HepG2 (cell line): Measurements from ENCODE around the gene SPIN1. TPM values are rescaled to one million over a fixed set of nuclear protein-coding genes. Genes with fewer than 3 reads are reported as not detected.
A peak's percentile ranks its signal among the peaks of the same experiment; 100 is the strongest.

Source experiments
- DRAP1 ChIP-seq: IDR thresholded peaks from 2 replicates; pipeline ENCODE4 v1.6.1; 2016; ENCODE audit warnings: missing genetic modification reagents, missing compliant biosample characterization
- GMEB1 ChIP-seq: sonication (generic); formaldehyde crosslinking; IDR thresholded peaks from 2 replicates; pipeline ENCODE4 v1.5.1; 2020; ENCODE audit warnings: missing genetic modification reagents, mild to moderate bottlenecking, borderline replicate concordance
- JUND ChIP-seq: sonication (generic); formaldehyde crosslinking; IDR thresholded peaks from 2 replicates; pipeline ENCODE4 v1.8.0; 2022; ENCODE audit warnings: mild to moderate bottlenecking, missing genetic modification reagents
- KDM2A ChIP-seq: sonication (generic); formaldehyde crosslinking; IDR thresholded peaks from 2 replicates; pipeline ENCODE4 v1.4.0; 2020; ENCODE audit warnings: low read depth, missing genetic modification reagents, borderline replicate concordance
- MXD3 ChIP-seq: IDR thresholded peaks from 2 replicates; pipeline ENCODE4 v1.6.1; 2016; ENCODE audit warnings: mild to moderate bottlenecking, missing biosample characterization, missing genetic modification reagents
- NFATC3 ChIP-seq: sonication (generic); formaldehyde crosslinking; IDR thresholded peaks from 2 replicates; pipeline ENCODE4 v1.5.1; 2020; ENCODE audit warnings: mild to moderate bottlenecking, missing genetic modification reagents
- NPAS2 ChIP-seq: sonication (generic); formaldehyde crosslinking; IDR thresholded peaks from 2 replicates; pipeline ENCODE4 v1.8.0; 2022; ENCODE audit warnings: mild to moderate bottlenecking, missing genetic modification reagents, borderline replicate concordance
- NR2F6 ChIP-seq, 2 experiments: IDR thresholded peaks; 2 replicates each; pipeline ENCODE4 v1.6.1; 2016; ENCODE audit warnings: antibody characterized with exemption in 1 of 2, mild to moderate bottlenecking in 1 of 2
- SALL1 ChIP-seq: sonication (generic); formaldehyde crosslinking; IDR thresholded peaks from 2 replicates; pipeline ENCODE4 v1.8.0; 2022; ENCODE audit warnings: mild to moderate bottlenecking, missing genetic modification reagents
- SIX1 ChIP-seq: sonication (generic); formaldehyde crosslinking; IDR thresholded peaks from 2 replicates; pipeline ENCODE4 v1.4.0; 2020; ENCODE audit warnings: missing genetic modification reagents, borderline replicate concordance
- SOX6 ChIP-seq, 2 experiments: fragments of 450-650 bp in 1 of 2; sonication (generic) in 1 of 2; formaldehyde crosslinking in 1 of 2; IDR thresholded peaks; 2 replicates each; pipeline versions ENCODE4 v1.4.0 to v1.6.1; 2017 to 2020; ENCODE audit warnings: antibody characterized with exemption in 1 of 2, mild to moderate bottlenecking in 1 of 2, missing genetic modification reagents in 1 of 2
- SP2 ChIP-seq: sonication (generic); formaldehyde crosslinking; IDR thresholded peaks from 2 replicates; pipeline ENCODE4 v1.5.1; 2020; ENCODE audit warnings: mild to moderate bottlenecking, missing genetic modification reagents
- ZNF142 ChIP-seq: sonication (generic); formaldehyde crosslinking; IDR thresholded peaks from 2 replicates; pipeline ENCODE4 v1.4.0; 2020; ENCODE audit warnings: missing genetic modification reagents
- ZNF281 ChIP-seq: sonication (generic); formaldehyde crosslinking; IDR thresholded peaks from 2 replicates; pipeline ENCODE4 v1.4.0; 2020; ENCODE audit warnings: missing genetic modification reagents, borderline replicate concordance
- ZNF468 ChIP-seq: sonication (generic); formaldehyde crosslinking; IDR thresholded peaks from 2 replicates; pipeline ENCODE4 v1.8.0; 2022; ENCODE audit warnings: mild to moderate bottlenecking, moderate library complexity, missing genetic modification reagents
- ZNF546 ChIP-seq: sonication (generic); formaldehyde crosslinking; conservative IDR thresholded peaks from 2 replicates; pipeline ENCODE4 v1.8.1; 2023; ENCODE audit warnings: mild to moderate bottlenecking, missing genetic modification reagents
- ZNF891 ChIP-seq: sonication (generic); formaldehyde crosslinking; IDR thresholded peaks from 2 replicates; pipeline ENCODE4 v1.5.0; 2020; ENCODE audit warnings: mild to moderate bottlenecking, missing genetic modification reagents
- ZSCAN21 ChIP-seq: sonication (generic); formaldehyde crosslinking; IDR thresholded peaks from 2 replicates; pipeline ENCODE4 v1.8.0; 2022; ENCODE audit warnings: mild to moderate bottlenecking, missing genetic modification reagents, moderate library complexity, borderline replicate concordance
- polyA plus RNA-seq, 8 experiments: library from polyadenylated mRNA; depleted of rRNA in 3 of 8; stranded (reverse) in 7 of 8; unstranded in 1 of 8; fragments of >200 nt; fragmentation: Illumina TruSeq in 4 of 8; extraction: Trizol in 4 of 8; gene quantifications; 2 replicates each; pipeline versions ENCODE4 v1.2.1 to v1.2.3, GENCODE V29; 2011 to 2016; ENCODE audit warnings: low read depth in 4 of 8, missing spikeins in 1 of 8, mixed read lengths in 1 of 8; ENCODE audit not compliant: insufficient read depth in 1 of 8
- total RNA-seq, 5 experiments: library from RNA; depleted of rRNA; stranded (reverse); fragments of >200 nt; fragmentation: Illumina TruSeq; extraction: Trizol; gene quantifications; 2 replicates each; pipeline ENCODE4 v1.2.3, GENCODE V29; 2016; ENCODE audit warnings: low read depth in 1 of 5

SPIN1 gene
- total and polyA plus RNA-seq, 2 of the 13 experiments (the other 11 are each of a cell fraction or from before 2014, with no cell fraction given): 20.0 to 24.3 TPM

- TF ChIP-seq ZNF281: peak; percentile 18; the same call in 1 of the 2 replicates
- TF ChIP-seq KDM2A (CRISPR knock-in tag): peak; percentile 10; the same call in 1 of the 2 replicates
- 0 out of 2 replicates have a peak, but pooled peaks have one; percentile 16 for TF ChIP-seq SALL1 (CRISPR knock-in tag)
- no peak for TF ChIP-seq DRAP1
- no peak for TF ChIP-seq JUND
- peak; percentile 30; the same call in 1 of the 2 replicates for TF ChIP-seq SIX1
- TF ChIP-seq NPAS2 (CRISPR knock-in tag): no peak
- TF ChIP-seq SP2 (CRISPR knock-in tag): no peak
- no peak for TF ChIP-seq SOX6 (IDR thresholded peaks at IDR 0.05)
- peak; percentile 51 for TF ChIP-seq SOX6 (CRISPR knock-in tag; IDR thresholded peaks at IDR 0.05)
- no peak for TF ChIP-seq ZNF468 (CRISPR knock-in tag)
- 0 out of 2 replicates have a peak, but pooled peaks have one; percentile 15 for TF ChIP-seq ZNF142 (CRISPR knock-in tag)
- no peak for TF ChIP-seq GMEB1 (CRISPR knock-in tag)
- no peak for TF ChIP-seq ZNF891
- TF ChIP-seq NR2F6 (IDR thresholded peaks at IDR 0.05): 0 out of 2 replicates have a peak, but pooled peaks have one; percentile 31
- TF ChIP-seq NR2F6 (CRISPR knock-in tag; IDR thresholded peaks at IDR 0.05): peak; percentile 50
- no peak for TF ChIP-seq MXD3 (CRISPR knock-in tag)
- no peak for TF ChIP-seq ZNF546
- TF ChIP-seq ZSCAN21: peak; percentile 4; the same call in 1 of the 2 replicates
- no peak for TF ChIP-seq NFATC3 (CRISPR knock-in tag)
Measured at GRCh38 chr9:88387036-88387551, 1.1 kb upstream of the SPIN1 start (continued).
